Right atrium auricular region (tissue), 2 donors: ENCODE measurements around the gene DUSP2. TPM values are rescaled to one million over a fixed set of nuclear protein-coding genes. Genes with fewer than 3 reads are reported as not detected.

ENCODE experiments used
- DNase-seq: peaks from one replicate; pipeline ENCODE4 v3.0.0-alpha.2; 2019; ENCODE audit warnings: low spot score
- H3K27ac ChIP-seq, 2 donors: fragments of 200-600 bp; sonication (generic); 1 replicate in 1 of 2; 2 replicates in 1 of 2; pipeline ENCODE4 v1.5.1; 2016 to 2019
- H3K27me3 ChIP-seq, 2 donors: fragments of 200-600 bp; sonication (generic); one replicate each; pipeline versions ENCODE4 v1.5.1 to v1.6.0; 2017 to 2019
- H3K36me3 ChIP-seq: fragments of 200-600 bp; sonication (generic); one replicate; pipeline ENCODE4 v1.5.1; 2016
- H3K4me1 ChIP-seq, 2 donors: fragments of 200-600 bp; sonication (generic); one replicate each; pipeline versions ENCODE4 v1.5.1 to v1.6.0; 2017 to 2019
- H3K4me3 ChIP-seq, 2 donors: fragments of 200-600 bp; sonication (generic); 1 replicate in 1 of 2; 2 replicates in 1 of 2; pipeline ENCODE4 v1.5.1; 2017 to 2019; ENCODE audit warnings: mild to moderate bottlenecking in 1 of 2, moderate library complexity in 1 of 2
- H3K9me3 ChIP-seq, 2 donors: fragments of 200-600 bp; sonication (generic); one replicate each; pipeline ENCODE4 v1.5.1; 2019
- CTCF ChIP-seq, 2 donors: fragments of 200-600 bp; sonication (generic); IDR thresholded peaks; one replicate each; pipeline ENCODE4 v1.5.1; 2019; ENCODE audit warnings: antibody characterized with exemption in 2 of 2
- total RNA-seq, 2 donors: library from RNA; depleted of rRNA; stranded (reverse); fragments of >200 nt; gene quantifications; one replicate each; pipeline ENCODE4 v1.1.0, GENCODE V29; 2016

Gene DUSP2
- total RNA-seq, 2 donors from 2014 or later: 4.0 to 9.0 TPM

- H3K4me1 ChIP-seq: peaks cover 0 to 16% of the 10 kb centered on the region in 2 donors
- no peaks in the 10 kb centered on the region for H3K9me3 ChIP-seq
- H3K27me3 ChIP-seq: no peaks in the 10 kb centered on the region
- H3K27ac ChIP-seq: no peak overlapping the region
- DNase-seq: no peak
- H3K36me3 ChIP-seq: peaks cover 63% of the 10 kb centered on the region
- no peak for TF ChIP-seq CTCF (IDR thresholded peaks at IDR 0.05)
- H3K4me3 ChIP-seq: no peak overlapping the region
These were observed 39.7 kb upstream of the DUSP2 start for GRCh38 chr2:96184989-96185388.

GRCh38 chr2:96184188-96184587 lies 38.9 kb upstream of the DUSP2 start:
- peaks cover 0 to 16% of the 10 kb centered on the region in 2 donors for H3K4me1 ChIP-seq
- no peak for TF ChIP-seq CTCF (IDR thresholded peaks at IDR 0.05)
- no peaks in the 10 kb centered on the region for H3K27me3 ChIP-seq
- H3K27ac ChIP-seq: no peak overlapping the region
- H3K9me3 ChIP-seq: no peaks in the 10 kb centered on the region
- peaks cover 55% of the 10 kb centered on the region for H3K36me3 ChIP-seq
- no peak overlapping the region for H3K4me3 ChIP-seq
- DNase-seq: no peak

GRCh38 chr2:96181529-96181928 lies 36.3 kb upstream of the DUSP2 start:
- no peak for TF ChIP-seq CTCF (IDR thresholded peaks at IDR 0.05)
- Histone ChIP-seq H3K4me3 (no peak overlapping the region), H3K4me1 (peaks cover 0 to 4% of the 10 kb centered on the region in 2 donors), H3K27ac (no peak overlapping the region), H3K36me3 (peaks cover 29% of the 10 kb centered on the region), H3K27me3 (no peaks in the 10 kb centered on the region), H3K9me3 (no peaks in the 10 kb centered on the region)
- no peak for DNase-seq

GRCh38 chr2:96180521-96180920 lies 35.3 kb upstream of the DUSP2 start:
- Histone ChIP-seq H3K27ac (no peak overlapping the region), H3K36me3 (peaks cover 19% of the 10 kb centered on the region), H3K9me3 (no peaks in the 10 kb centered on the region), H3K27me3 (no peaks in the 10 kb centered on the region), H3K4me1 (peaks cover 0 to 8% of the 10 kb centered on the region in 2 donors), H3K4me3 (no peak overlapping the region)
- no peak for DNase-seq
- no peak for TF ChIP-seq CTCF (IDR thresholded peaks at IDR 0.05)

- H3K36me3 ChIP-seq: peaks cover 14% of the 10 kb centered on the region
- no peak overlapping the region for H3K4me3 ChIP-seq
- no peak overlapping the region for H3K27ac ChIP-seq
- TF ChIP-seq CTCF (IDR thresholded peaks at IDR 0.05): no peak
- no peaks in the 10 kb centered on the region for H3K27me3 ChIP-seq
- peaks cover 0 to 8% of the 10 kb centered on the region in 2 donors for H3K4me1 ChIP-seq
- DNase-seq: no peak
- no peaks in the 10 kb centered on the region for H3K9me3 ChIP-seq
These were observed 34.8 kb upstream of the DUSP2 start for GRCh38 chr2:96180002-96180401.

- no peaks in the 10 kb centered on the region for H3K9me3 ChIP-seq
- H3K4me1 ChIP-seq: peaks cover 0 to 8% of the 10 kb centered on the region in 2 donors
- no peak overlapping the region for H3K27ac ChIP-seq
- no peaks in the 10 kb centered on the region for H3K36me3 ChIP-seq
- no peak for TF ChIP-seq CTCF (IDR thresholded peaks at IDR 0.05)
- DNase-seq: no peak
- H3K4me3 ChIP-seq: no peak overlapping the region
- H3K27me3 ChIP-seq: no peaks in the 10 kb centered on the region
These were observed 31.4 kb upstream of the DUSP2 start for GRCh38 chr2:96176661-96177060.
